Measurements from ENCODE around the gene CSTF3.

- TF ChIP-seq POLR2A (IDR thresholded peaks at IDR 0.05; ENCODE audit: low read depth, low read length): no peak
- no peak for TF ChIP-seq SRF (IDR thresholded peaks at IDR 0.05; ENCODE audit: low read depth in 2 of 2, low read length in 2 of 2)
- TF ChIP-seq JUND (IDR thresholded peaks at IDR 0.05; ENCODE audit: low read depth, low read length): no peak
- no peak for TF ChIP-seq CEBPZ (IDR thresholded peaks at IDR 0.05; ENCODE audit: low read depth, low read length)
- TF ChIP-seq, protein P1, sequence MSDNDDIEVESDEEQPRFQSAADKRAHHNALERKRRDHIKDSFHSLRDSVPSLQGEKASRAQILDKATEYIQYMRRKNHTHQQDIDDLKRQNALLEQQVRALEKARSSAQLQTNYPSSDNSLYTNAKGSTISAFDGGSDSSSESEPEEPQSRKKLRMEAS (IDR thresholded peaks at IDR 0.05; ENCODE audit: low read depth, low read length): no peak
- no peak for TF ChIP-seq CHD2 (IDR thresholded peaks at IDR 0.05; ENCODE audit: borderline replicate concordance, low read depth, low read length)
- TF ChIP-seq HDAC6 (IDR thresholded peaks at IDR 0.05; ENCODE audit: unreplicated experiment): no peak
- TF ChIP-seq CEBPB (IDR thresholded peaks at IDR 0.05; ENCODE audit: borderline replicate concordance in 1 of 2, low read depth in 2 of 2, low read length in 2 of 2): no peak
These were observed 1.1 kb downstream of the CSTF3 start for GRCh38 chr11:33160136-33160535.

All from GM12878 (cell line).